ENCODE data around the gene GORAB.

GORAB gene

DNA sequence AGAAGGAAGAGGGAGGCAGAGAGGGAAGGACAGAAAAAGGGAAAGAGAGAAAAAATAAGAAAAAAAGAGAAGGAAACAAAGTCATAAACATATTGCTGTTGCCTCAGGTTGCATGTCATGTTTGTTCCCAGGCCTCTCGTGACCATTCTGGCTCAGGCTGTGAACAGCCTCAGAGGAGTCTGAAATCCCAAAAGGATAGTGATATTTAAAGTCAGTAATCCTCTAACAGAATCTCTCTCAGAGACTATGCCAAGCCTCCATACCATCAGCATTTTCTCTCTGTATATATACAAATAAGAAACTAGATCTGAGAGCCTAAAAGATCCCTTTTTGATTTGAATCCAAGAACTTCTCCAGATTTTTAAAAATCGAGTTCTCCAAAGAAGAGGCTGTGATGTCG lies 35.2 kb downstream of the GORAB start:
- Histone ChIP-seq H3K9ac (no peak overlapping the region), H3K27me3 (ENCODE audit: insufficient read depth, low read depth) (no peaks in the 10 kb centered on the region), H3K27ac (no peak overlapping the region), H3K4me3 (IDR thresholded peaks at IDR 0.05; ENCODE audit: insufficient read depth, low read depth, low read length) (no peak overlapping the region), H3K4me2 (no peak overlapping the region), H3K79me2 (ENCODE audit: insufficient read depth, low read depth) (no peaks in the 10 kb centered on the region), H3K36me3 (ENCODE audit: insufficient read depth) (no peaks in the 10 kb centered on the region), H4K20me1 (ENCODE audit: insufficient read depth) (no peaks in the 10 kb centered on the region), H2AFZ (ENCODE audit: low read depth) (no peak overlapping the region), H3K4me1 (ENCODE audit: low read depth, poor library complexity, severe bottlenecking) (no peaks in the 10 kb centered on the region)
- TF ChIP-seq, protein P1, sequence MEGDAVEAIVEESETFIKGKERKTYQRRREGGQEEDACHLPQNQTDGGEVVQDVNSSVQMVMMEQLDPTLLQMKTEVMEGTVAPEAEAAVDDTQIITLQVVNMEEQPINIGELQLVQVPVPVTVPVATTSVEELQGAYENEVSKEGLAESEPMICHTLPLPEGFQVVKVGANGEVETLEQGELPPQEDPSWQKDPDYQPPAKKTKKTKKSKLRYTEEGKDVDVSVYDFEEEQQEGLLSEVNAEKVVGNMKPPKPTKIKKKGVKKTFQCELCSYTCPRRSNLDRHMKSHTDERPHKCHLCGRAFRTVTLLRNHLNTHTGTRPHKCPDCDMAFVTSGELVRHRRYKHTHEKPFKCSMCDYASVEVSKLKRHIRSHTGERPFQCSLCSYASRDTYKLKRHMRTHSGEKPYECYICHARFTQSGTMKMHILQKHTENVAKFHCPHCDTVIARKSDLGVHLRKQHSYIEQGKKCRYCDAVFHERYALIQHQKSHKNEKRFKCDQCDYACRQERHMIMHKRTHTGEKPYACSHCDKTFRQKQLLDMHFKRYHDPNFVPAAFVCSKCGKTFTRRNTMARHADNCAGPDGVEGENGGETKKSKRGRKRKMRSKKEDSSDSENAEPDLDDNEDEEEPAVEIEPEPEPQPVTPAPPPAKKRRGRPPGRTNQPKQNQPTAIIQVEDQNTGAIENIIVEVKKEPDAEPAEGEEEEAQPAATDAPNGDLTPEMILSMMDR (conservative IDR thresholded peaks at IDR 0.05; ENCODE audit: low read depth, low read length), result no peak

DNA sequence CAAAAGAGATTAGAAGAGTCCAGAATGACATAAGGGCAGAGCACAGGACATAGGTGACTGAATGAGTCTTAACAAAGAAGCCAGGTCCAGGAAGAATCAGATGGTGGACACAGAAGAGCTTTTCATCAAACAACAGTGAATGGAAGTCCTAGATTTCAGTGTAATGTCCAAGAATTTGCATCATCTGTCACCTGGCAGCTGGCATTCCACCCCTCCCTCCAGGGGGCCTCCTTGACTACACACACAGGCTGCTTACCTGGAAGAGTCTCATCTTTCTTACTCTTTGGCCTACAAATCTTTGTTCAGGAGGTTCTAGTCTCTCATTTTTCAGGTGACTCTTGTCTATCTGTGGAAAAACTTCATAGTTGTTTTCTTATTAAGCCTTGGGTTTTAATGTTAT lies 36.2 kb downstream of the GORAB start:
- Histone ChIP-seq H2AFZ (ENCODE audit: low read depth) (no peak overlapping the region), H3K4me2 (no peak overlapping the region), H3K4me3 (IDR thresholded peaks at IDR 0.05; ENCODE audit: insufficient read depth, low read depth, low read length) (no peak overlapping the region), H4K20me1 (ENCODE audit: insufficient read depth) (no peaks in the 10 kb centered on the region), H3K27me3 (ENCODE audit: insufficient read depth, low read depth) (no peaks in the 10 kb centered on the region), H3K9ac (no peak overlapping the region), H3K4me1 (ENCODE audit: low read depth, poor library complexity, severe bottlenecking) (no peaks in the 10 kb centered on the region), H3K79me2 (ENCODE audit: insufficient read depth, low read depth) (no peaks in the 10 kb centered on the region), H3K27ac (no peak overlapping the region), H3K36me3 (ENCODE audit: insufficient read depth) (no peaks in the 10 kb centered on the region)
- TF ChIP-seq, protein P1 (conservative IDR thresholded peaks at IDR 0.05; ENCODE audit: low read depth, low read length), result no peak

DNA sequence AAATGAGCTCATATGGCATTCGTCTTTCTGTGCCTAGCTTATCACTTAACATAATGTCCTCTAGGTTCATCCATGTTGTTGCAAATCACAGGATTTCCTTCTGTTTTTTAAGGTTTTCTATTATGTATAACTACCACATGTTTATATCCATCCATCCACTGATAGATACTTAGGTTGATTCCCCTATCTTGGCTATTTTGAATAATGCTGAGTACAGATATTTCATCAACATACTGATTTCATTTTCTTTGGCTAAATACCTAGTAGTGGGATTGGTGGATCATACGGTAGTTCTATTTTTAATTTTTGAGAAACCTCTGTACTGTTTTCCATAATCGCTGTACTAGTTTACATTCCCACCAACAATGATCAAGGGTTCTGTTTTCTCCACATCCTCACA lies 45.0 kb downstream of the GORAB start:
- Histone ChIP-seq H3K27me3 (ENCODE audit: insufficient read depth, low read depth) (no peaks in the 10 kb centered on the region), H2AFZ (ENCODE audit: low read depth) (no peak overlapping the region), H3K36me3 (ENCODE audit: insufficient read depth) (no peaks in the 10 kb centered on the region), H3K4me3 (IDR thresholded peaks at IDR 0.05; ENCODE audit: insufficient read depth, low read depth, low read length) (no peak overlapping the region), H3K79me2 (ENCODE audit: insufficient read depth, low read depth) (no peaks in the 10 kb centered on the region), H3K27ac (no peak overlapping the region), H3K9ac (no peak overlapping the region), H3K4me1 (ENCODE audit: low read depth, poor library complexity, severe bottlenecking) (no peaks in the 10 kb centered on the region), H4K20me1 (ENCODE audit: insufficient read depth) (no peaks in the 10 kb centered on the region), H3K4me2 (no peak overlapping the region)
- TF ChIP-seq, protein P1 (conservative IDR thresholded peaks at IDR 0.05; ENCODE audit: low read depth, low read length), result no peak

DNA sequence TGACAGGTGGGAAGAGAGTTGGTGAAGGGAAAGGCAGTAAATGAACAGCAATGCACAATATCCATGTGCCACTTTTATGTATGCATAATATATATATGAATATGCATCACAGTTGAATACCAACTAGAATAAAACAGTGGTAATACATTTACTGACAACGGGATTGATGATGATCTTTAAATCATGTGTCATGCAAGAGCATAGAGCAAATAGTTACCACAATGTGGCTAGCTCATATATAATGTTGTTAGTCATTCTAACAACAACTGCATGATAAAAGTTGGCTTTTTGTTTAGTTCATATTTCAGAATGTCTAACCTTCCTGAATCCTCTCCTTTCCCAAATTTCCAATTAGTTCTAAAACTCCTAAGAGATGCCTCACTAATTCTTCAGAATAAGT lies 46.4 kb downstream of the GORAB start:
- Histone ChIP-seq H3K27me3 (ENCODE audit: insufficient read depth, low read depth) (no peaks in the 10 kb centered on the region), H3K36me3 (ENCODE audit: insufficient read depth) (no peaks in the 10 kb centered on the region), H3K79me2 (ENCODE audit: insufficient read depth, low read depth) (no peaks in the 10 kb centered on the region), H4K20me1 (ENCODE audit: insufficient read depth) (no peaks in the 10 kb centered on the region), H3K9ac (no peak overlapping the region), H2AFZ (ENCODE audit: low read depth) (no peak overlapping the region), H3K4me3 (IDR thresholded peaks at IDR 0.05; ENCODE audit: insufficient read depth, low read depth, low read length) (no peak overlapping the region), H3K27ac (no peak overlapping the region), H3K4me2 (no peak overlapping the region), H3K4me1 (ENCODE audit: low read depth, poor library complexity, severe bottlenecking) (no peaks in the 10 kb centered on the region)
- TF ChIP-seq, protein P1 (conservative IDR thresholded peaks at IDR 0.05; ENCODE audit: low read depth, low read length), result no peak
